HEK293T (cell line): ENCODE data around the gene INPP1.

Experiments used
- CTCF ChIA-PET: fragments of 350-600 bp; formaldehyde crosslinking; extraction: SDS; loops from one replicate; lab custom pipeline; 2021; ENCODE audit warnings: antibody characterized with exemption, inconsistent platforms; lab: Yijun Ruan, JAX
- POLR2A ChIA-PET: fragments of 350-600 bp; formaldehyde crosslinking; extraction: SDS; loops from one replicate; lab custom pipeline; 2020; ENCODE audit warnings: antibody characterized with exemption, inconsistent platforms; lab: Yijun Ruan, JAX
- DNase-seq: peaks from one replicate; pipeline ENCODE4 v3.0.0; 2012; ENCODE audit warnings: mixed read lengths; ENCODE audit errors: extremely low spot score
- ARNT ChIP-seq: fragments of 450-650 bp; IDR thresholded peaks from 2 replicates; pipeline ENCODE4 v1.6.1; 2017; ENCODE audit warnings: mild to moderate bottlenecking
- BHLHE40 ChIP-seq: fragments of 450-650 bp; IDR thresholded peaks from 2 replicates; pipeline ENCODE4 v1.6.1; 2016; ENCODE audit warnings: mild to moderate bottlenecking, moderate library complexity, borderline replicate concordance
- CTBP1 ChIP-seq: fragments of 450-650 bp; IDR thresholded peaks from 2 replicates; pipeline ENCODE4 v1.6.1; 2016; ENCODE audit warnings: borderline replicate concordance
- ELF4 ChIP-seq: fragments of 450-650 bp; IDR thresholded peaks from 2 replicates; pipeline ENCODE4 v1.6.1; 2017; ENCODE audit warnings: antibody characterized with exemption
- FOXA1 ChIP-seq: fragments of 450-650 bp; IDR thresholded peaks from 2 replicates; pipeline ENCODE4 v1.6.1; 2016; ENCODE audit warnings: mild to moderate bottlenecking
- FOXK2 ChIP-seq: fragments of 450-650 bp; IDR thresholded peaks from 2 replicates; pipeline ENCODE4 v1.6.1; 2016; ENCODE audit warnings: mild to moderate bottlenecking
- FOXM1 ChIP-seq: fragments of 450-650 bp; IDR thresholded peaks from 2 replicates; pipeline ENCODE4 v1.6.1; 2017; ENCODE audit warnings: mild to moderate bottlenecking, borderline replicate concordance
- HDGF ChIP-seq: fragments of 450-650 bp; IDR thresholded peaks from 2 replicates; pipeline ENCODE4 v1.6.1; 2017; ENCODE audit warnings: antibody characterized with exemption, borderline replicate concordance
- L3MBTL2 ChIP-seq: fragments of 450-650 bp; conservative IDR thresholded peaks from 2 replicates; pipeline ENCODE4 v1.6.1; 2016; ENCODE audit warnings: mild to moderate bottlenecking
- LEF1 ChIP-seq: fragments of 450-650 bp; IDR thresholded peaks from 2 replicates; pipeline ENCODE4 v1.6.1; 2017; ENCODE audit warnings: mild to moderate bottlenecking, borderline replicate concordance
- NFRKB ChIP-seq: fragments of 450-650 bp; IDR thresholded peaks from 2 replicates; pipeline ENCODE4 v1.6.1; 2016; ENCODE audit warnings: mild to moderate bottlenecking, moderate library complexity
- SP1 ChIP-seq: fragments of 450-650 bp; IDR thresholded peaks from 2 replicates; pipeline ENCODE4 v1.6.1; 2017
- SUZ12 ChIP-seq: fragments of 450-650 bp; IDR thresholded peaks from 2 replicates; pipeline ENCODE4 v1.6.1; 2016; ENCODE audit warnings: mild to moderate bottlenecking
- TARDBP ChIP-seq: fragments of 450-650 bp; IDR thresholded peaks from 2 replicates; pipeline ENCODE4 v1.6.1; 2016
- ZNF384 ChIP-seq: fragments of 450-650 bp; IDR thresholded peaks from 2 replicates; pipeline ENCODE4 v1.6.1; 2016
- TF ChIP-seq, protein P1 (sequence below): fragments of 450-650 bp; IDR thresholded peaks from 2 replicates; pipeline ENCODE4 v1.6.1; 2016

Gene INPP1

DNA sequence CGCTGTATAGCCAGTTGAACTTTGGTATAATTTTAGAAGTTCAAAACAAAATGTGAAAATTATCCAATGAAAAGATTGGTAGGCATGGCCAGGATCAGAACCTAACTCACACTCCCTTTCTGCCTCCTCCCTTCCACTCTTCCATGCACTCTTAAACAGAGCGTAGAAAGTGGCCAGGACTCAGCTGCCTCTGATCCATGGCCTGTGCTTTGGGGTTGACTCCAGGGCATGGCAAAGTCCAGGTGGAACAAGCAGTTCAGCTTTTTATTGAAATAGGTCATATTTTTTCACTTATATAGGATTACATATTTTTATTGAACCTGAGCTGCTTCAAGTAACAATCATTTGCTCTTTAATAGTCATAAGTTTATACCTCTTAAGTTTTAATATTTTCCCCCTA, 26.2 kb downstream of the INPP1 start:
- CTCF ChIA-PET: no interaction called here
- POLR2A ChIA-PET: no interaction called here
- TF ChIP-seq CTBP1 (no peak), HDGF (no peak), ELF4 (no peak), LEF1 (no peak), ZNF384 (no peak), L3MBTL2 (no peak), ARNT (no peak), FOXK2 (no peak), NFRKB (no peak), SUZ12 (no peak), SP1 (no peak), BHLHE40 (no peak)
- TF ChIP-seq, protein P1, sequence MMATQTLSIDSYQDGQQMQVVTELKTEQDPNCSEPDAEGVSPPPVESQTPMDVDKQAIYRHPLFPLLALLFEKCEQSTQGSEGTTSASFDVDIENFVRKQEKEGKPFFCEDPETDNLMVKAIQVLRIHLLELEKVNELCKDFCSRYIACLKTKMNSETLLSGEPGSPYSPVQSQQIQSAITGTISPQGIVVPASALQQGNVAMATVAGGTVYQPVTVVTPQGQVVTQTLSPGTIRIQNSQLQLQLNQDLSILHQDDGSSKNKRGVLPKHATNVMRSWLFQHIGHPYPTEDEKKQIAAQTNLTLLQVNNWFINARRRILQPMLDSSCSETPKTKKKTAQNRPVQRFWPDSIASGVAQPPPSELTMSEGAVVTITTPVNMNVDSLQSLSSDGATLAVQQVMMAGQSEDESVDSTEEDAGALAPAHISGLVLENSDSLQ: no peak
- no peak for DNase-seq

DNA sequence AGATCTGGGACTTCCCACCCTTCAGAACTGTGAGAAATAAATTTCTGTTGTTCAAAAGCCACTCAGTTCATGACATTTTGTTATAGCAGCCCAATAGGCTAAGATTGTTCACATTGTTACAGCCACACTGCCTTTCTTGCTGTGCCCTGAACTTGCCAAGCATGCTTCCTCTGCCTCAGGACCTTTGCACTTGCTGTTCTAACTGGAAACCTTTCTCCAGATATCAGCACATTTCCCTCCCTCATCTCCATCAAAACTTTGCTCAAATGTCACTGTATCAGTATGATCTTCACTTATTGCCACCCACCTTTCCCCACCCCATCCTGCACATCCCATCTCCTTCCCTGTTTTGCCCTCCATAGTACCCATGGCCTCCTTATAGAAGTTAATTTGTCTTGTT, 32.7 kb downstream of the INPP1 start:
- TF ChIP-seq, protein P1: no peak
- TF ChIP-seq FOXK2: no peak
- TF ChIP-seq FOXA1: no peak
- TF ChIP-seq NFRKB: no peak
- TF ChIP-seq ZNF384: no peak
- TF ChIP-seq TARDBP: no peak
- no peak for TF ChIP-seq SP1
- no peak for TF ChIP-seq ARNT
- no peak for TF ChIP-seq SUZ12
- TF ChIP-seq HDGF: no peak
- DNase-seq: no peak
- POLR2A ChIA-PET: no interaction called here
- CTCF ChIA-PET: no interaction called here

DNA sequence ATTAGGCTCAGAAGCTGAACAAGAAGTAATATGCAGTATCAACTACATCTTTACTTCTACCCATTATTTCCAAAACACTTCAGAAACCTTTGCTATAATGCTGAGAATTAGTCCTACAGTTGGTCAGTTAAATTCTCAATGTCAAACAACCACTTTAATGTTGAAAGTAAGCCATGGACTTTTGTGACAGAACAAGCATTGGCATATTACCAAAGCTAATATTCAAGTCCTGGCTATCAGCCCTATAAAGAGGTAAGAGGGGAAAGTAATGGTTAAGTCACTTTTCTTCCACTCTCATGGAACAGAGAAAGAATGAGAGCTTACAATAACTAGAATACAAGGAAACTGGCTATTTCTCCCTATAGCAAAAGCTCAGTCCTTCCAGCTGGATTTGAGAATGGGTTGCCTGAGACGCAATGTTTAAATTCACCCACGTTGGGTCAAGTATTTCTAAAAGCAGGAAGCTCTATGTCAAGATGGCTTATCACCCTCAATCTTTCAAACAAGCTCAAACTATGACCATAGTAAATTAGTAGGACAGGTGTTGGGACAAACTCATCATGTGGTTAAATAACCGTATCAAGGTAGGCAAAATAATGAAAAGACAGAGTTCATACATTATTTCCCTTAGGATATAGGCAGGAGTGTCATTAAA, 33.3 kb downstream of the INPP1 start:
- ChIA-PET CTCF (no interaction called here), POLR2A (no interaction called here)
- no peak for DNase-seq
- TF ChIP-seq ELF4 (no peak), FOXM1 (no peak)

DNA sequence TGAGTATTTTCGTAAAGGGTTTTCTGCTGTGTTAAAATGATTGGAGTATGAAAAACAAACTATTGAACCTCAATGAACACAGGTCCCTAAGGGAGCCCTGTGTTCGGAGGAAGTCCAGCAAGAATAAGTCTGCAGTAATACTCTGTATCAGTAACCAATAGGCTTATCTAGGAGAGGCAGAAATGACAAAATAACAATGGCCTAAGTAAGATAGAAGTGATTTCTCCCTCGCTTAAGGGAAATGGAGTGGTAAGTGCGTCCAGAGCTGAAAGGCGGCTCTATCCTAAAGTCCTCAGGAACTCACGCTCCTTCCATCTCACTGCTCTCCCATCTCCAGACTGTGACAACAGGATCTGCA, 35.5 kb downstream of the INPP1 start:
- CTCF ChIA-PET: no interaction called here
- TF ChIP-seq L3MBTL2 (no peak), ZNF384 (no peak), HDGF (no peak), FOXA1 (no peak), TARDBP (no peak), BHLHE40 (no peak), FOXM1 (no peak)
- POLR2A ChIA-PET: no interaction called here
- no peak for DNase-seq

DNA sequence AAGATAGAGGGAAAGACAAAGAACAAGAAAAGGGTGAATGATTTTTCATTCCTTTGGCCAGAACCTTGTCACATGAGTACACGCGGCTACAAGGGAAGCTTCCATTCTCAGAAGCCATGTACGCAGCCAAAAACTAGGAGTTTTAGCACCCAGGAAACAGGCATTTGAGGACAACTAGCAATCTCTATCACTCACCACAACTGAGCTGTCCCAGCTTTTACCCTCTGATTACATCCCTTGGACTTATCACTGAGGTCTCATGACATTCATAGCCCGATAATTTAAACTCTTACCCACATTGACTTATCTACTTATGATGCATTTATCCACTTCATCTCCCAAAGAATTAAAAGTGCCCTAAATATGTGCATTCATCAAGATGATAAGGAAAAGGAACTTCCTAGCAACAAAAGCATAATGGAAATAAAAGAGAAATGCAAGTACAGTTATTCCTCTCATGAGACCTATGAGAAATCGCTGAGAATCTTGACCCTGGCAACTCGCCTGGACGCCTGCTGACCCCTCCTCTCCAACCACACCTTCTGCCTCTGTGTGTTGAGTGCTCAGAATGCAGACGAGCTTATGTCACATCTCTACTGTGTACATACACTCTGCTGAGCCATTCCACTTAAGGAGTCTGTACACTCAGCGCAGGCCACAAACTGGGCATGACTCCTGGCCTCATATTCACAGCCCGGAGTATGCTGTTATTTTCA, 36.0 kb downstream of the INPP1 start:
- no peak for DNase-seq
- ChIA-PET POLR2A (no interaction called here), CTCF (no interaction called here)
- TF ChIP-seq NFRKB: no peak
- TF ChIP-seq SP1: no peak
- no peak for TF ChIP-seq SUZ12
- no peak for TF ChIP-seq CTBP1
- no peak for TF ChIP-seq FOXA1
- no peak for TF ChIP-seq LEF1
- no peak for TF ChIP-seq FOXK2
- no peak for TF ChIP-seq L3MBTL2
- TF ChIP-seq, protein P1: no peak
- no peak for TF ChIP-seq ZNF384
- TF ChIP-seq ELF4: no peak
- TF ChIP-seq HDGF: no peak

DNA sequence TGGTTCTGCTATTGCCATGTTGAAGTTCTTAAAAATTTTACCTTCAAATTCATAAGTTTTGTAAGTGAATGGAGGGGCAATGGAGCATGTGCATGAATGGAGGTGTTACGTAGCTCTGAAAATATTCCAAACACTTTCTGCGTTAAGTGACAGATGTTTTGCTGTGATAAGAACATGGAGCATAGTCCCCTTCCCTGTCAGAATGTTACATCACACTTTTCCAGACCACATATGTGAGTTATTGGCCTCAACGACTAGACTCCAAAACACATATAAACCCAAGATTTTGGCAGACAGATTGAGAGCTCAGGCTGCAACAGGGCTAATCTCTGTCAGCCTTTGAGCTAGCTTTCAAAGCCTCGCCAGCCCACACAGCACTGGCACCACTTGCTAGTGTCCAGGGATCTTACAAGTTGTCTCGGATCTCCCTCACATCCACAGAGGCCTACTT, 37.6 kb downstream of the INPP1 start:
- TF ChIP-seq FOXK2 (no peak), ZNF384 (no peak), FOXA1 (no peak), L3MBTL2 (no peak), BHLHE40 (no peak), TARDBP (no peak), LEF1 (no peak)

DNA sequence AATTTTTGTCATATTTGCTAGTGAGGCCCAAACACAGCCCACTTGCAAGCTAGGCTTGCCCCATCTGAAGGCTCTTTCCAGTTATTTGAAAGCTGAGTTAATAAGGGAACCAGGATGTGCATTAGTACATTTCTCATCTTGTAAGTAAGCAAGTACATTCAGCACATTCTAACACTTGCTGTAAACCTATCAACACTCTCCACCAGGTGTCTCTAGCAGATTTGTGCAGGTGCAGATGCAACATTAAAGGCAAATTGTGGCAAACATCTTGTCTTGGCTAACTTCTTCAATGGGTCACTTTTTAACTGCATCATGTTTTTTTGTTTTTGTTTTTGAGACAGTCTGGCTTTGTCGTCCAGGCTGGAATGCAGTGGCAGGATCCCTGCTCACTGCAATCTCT, 39.5 kb downstream of the INPP1 start:
- DNase-seq: peak; percentile 14
- ChIA-PET POLR2A (no interaction called here), CTCF (no interaction called here)
- TF ChIP-seq BHLHE40: no peak
- TF ChIP-seq SUZ12: no peak
- TF ChIP-seq FOXM1: no peak
- no peak for TF ChIP-seq HDGF

More for the DNA sequence above, 37.6 kb downstream of the INPP1 start:
- ChIA-PET CTCF (interaction anchor here (0.6 kb wide), 1 partner anchor 37 kb away, joined by 3 read pairs; no protein-coding TSS in a partner anchor), POLR2A (no interaction called here)
- no peak for DNase-seq
